D721Med (cell line): ENCODE data around the gene VPS18.

ENCODE experiments used
- DNase-seq: peaks from one replicate; pipeline ENCODE4 v3.0.0; 2011; ENCODE audit warnings: low spot score; ENCODE audit not compliant: insufficient read length
- FAIRE-seq: peaks from 2 replicates; lab custom pipeline; 2011; peaks lifted over from hg19 to GRCh38; lab: Jason Lieb, UNC
- TF ChIP-seq, protein P1 (sequence below): IDR thresholded peaks from 2 replicates; pipeline ENCODE4 v1.5.1; 2012; ENCODE audit warnings: mild to moderate bottlenecking, control low read depth; ENCODE audit not compliant: insufficient read depth; ENCODE audit errors: missing control alignments

Gene VPS18

DNA sequence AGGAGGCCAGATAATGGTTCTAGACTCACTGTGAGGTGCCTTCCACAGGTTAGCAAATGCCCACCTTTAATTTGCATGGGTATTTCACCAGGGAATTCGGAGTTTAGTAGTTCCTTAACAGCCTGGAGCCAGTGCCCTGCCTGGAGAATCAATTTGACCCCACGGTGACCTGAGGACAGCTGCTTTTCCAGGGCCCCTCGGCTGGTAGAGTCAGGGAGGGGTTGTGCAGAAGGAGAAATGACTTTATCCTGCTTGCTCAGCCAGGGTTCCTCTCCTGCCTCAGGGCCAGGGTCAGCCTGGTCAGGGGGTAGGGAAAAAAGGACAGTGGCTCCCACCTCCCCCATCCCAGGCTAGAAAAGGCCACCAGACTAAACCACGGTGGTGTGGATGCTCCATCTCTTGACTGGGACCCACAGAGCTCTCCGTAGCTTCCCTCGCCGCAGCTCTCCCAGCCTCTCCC lies 46.8 kb downstream of the VPS18 start:
- TF ChIP-seq, protein P1, sequence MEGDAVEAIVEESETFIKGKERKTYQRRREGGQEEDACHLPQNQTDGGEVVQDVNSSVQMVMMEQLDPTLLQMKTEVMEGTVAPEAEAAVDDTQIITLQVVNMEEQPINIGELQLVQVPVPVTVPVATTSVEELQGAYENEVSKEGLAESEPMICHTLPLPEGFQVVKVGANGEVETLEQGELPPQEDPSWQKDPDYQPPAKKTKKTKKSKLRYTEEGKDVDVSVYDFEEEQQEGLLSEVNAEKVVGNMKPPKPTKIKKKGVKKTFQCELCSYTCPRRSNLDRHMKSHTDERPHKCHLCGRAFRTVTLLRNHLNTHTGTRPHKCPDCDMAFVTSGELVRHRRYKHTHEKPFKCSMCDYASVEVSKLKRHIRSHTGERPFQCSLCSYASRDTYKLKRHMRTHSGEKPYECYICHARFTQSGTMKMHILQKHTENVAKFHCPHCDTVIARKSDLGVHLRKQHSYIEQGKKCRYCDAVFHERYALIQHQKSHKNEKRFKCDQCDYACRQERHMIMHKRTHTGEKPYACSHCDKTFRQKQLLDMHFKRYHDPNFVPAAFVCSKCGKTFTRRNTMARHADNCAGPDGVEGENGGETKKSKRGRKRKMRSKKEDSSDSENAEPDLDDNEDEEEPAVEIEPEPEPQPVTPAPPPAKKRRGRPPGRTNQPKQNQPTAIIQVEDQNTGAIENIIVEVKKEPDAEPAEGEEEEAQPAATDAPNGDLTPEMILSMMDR = no peak
- DNase-seq (no peak), FAIRE-seq (no peak)

DNA sequence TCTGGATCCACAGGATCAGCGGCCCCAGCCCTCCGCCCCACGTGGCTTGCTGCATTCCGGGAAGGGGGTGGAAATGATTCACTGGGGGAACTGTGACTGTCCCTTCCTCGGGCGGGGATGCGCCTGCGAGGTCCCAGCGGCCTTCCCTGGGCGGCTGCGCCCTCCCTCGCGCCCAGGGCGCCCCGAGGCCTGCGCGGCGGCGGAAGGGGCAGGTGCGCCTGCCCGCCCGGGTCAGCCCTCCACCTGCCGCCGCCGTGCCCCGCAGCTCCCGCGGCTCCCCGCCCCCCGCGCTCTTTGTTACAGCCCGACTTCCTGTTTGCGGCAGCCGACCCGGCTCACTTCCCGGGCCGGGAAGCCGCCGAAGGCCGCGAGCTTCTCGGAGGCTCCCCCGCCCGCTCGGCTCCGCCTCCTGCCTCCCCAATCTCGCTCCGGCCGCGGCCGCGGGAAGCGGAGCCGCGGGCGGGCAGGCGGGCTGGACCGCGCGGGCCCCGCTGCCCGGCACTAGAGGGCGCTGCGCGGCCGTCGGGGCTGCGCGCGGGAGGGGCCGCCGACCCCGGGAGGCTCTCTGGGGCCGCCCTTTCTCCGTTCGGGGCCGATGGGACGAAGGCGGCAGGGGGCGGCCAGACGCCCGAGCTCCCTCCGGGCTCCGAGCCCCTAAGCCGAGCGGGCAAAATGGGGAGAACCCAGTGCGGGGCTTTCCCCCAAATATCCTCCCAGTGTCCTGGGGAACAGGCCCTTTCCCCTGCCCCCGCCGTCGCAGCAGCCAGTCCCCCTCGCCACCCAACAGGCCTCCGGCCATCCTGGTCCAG lies 47.5 kb downstream of the VPS18 start:
- TF ChIP-seq, protein P1 = peak; percentile 52
- DNase-seq = peak; percentile 88
- FAIRE-seq = no peak

DNA sequence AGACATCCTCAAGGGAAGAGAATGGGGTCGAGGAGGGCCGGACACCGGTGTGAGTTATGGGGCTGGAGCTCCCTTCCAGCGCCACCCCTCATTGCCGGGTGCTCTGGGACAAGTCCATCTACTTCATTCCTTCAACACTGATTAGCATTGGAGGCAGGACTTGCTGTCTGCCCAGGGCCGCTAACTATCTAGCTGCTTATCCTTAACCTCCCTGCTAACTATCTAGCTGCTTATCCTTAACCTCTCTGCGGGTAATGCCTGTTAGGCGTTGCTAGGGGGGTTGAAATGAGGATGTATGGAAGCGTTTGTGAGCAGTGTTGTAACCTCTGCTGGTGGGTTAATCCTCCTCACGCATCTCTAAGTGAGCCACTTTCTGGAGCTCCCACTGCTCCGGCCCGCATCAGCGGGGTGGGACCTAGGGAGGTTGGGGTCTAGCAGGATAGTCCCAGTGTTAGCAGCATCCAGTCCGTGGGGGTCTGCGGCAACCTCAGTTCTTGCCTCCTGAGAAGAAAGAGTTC lies 48.1 kb downstream of the VPS18 start:
- DNase-seq = no peak
- TF ChIP-seq, protein P1 = no peak
- FAIRE-seq = no peak

DNA sequence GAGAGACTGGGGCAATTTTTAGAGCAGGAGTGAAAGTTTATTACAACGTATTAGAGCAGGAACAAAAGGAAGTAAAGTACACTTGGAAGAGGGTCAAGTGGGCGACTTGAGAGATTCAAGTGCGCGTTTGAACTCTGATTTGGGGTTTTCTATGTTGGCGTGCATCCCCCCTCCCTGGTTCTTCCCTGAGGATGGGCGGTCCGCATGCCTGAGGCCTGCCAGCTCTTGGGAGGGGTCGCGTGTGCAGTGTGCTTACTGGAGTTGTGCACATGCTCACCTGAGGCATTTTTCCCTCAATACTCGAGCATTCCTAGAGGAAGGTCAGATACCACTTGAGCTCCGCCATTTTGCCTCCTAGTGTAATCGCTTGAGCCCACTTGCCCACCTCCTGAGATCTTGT lies 48.6 kb downstream of the VPS18 start:
- FAIRE-seq (no peak), DNase-seq (no peak)
- TF ChIP-seq, protein P1 = no peak

DNA sequence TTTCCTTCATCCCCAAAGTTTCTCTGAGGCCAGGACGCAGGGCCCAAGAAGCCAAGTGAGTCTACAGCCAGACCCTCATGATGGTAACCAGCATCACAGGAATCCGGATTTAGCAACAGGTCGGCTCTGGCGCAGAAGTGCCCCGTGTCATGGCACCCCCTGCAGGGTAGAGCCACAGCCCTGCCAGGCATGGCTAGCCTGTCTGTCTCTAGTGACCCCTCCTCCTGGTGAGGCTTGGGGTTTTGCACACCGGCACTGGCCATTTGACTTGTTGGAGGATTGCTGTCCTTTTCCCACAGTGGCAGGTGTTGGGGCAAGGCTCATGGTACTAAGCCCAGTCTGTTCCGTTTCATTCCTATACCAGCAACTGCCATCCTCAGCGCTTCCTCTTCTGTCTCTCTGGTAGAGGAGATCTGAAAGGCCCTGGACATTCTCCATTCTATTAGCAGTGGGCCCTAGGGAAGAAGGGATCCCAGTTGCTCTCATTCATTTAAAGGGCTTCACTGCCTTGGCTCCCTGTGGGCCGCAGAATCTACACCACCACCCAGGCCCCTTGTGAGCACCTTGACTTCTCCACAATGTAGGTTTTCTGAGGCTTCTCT lies 49.6 kb downstream of the VPS18 start:
- FAIRE-seq = no peak
- TF ChIP-seq, protein P1 = no peak
- no peak for DNase-seq

DNA sequence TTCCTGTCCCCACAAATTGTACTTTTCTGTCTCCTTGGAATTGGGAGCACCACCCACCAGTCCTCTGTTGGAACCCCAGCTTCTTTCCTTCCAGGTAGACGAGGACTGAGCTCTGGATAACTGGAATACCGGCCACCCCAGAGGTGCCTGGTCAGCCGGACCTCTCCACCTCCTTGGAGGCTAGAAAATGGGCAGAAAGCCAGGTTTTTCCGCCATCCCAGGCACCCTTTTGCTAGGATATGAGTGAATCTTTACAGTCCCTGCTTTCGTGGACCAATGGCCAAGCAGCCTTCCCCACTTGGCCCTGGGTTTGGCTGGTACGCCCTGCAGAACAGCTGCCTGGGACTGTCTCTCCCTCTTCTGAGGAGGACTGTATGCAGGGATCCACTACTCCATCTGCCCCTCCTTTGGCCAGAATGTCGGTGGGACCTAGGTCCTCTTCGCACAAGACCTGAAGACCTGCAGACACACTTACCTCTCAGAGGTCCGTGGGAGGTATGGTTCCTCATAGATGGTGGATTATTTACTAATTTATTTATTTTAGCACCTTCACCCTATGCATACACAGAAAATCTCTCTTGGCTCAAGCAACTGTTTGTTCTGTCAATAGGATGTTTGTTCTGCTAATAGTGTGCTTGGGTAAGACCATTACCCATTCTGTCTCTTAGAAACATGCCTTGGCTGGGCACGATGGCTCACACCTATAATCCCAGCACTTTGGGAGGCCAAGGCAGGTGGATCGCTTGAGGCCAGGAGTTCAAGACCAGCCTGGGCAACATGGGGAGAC lies 50.5 kb downstream of the VPS18 start:
- DNase-seq (no peak), FAIRE-seq (no peak)

More for the DNA sequence above, 50.5 kb downstream of the VPS18 start:
- TF ChIP-seq, protein P1 = no peak
